GM20000 (cell line): ENCODE measurements around the gene FHAD1.

Experiments
- DNase-seq: peaks from one replicate; pipeline ENCODE4 v3.0.0; 2012; ENCODE audit warnings: low spot score
- TF ChIP-seq, protein P1 (sequence below): IDR thresholded peaks from 2 replicates; pipeline ENCODE4 v1.5.1; 2012; ENCODE audit warnings: mild to moderate bottlenecking, control low read depth; ENCODE audit errors: extremely low read depth, missing control alignments

FHAD1 gene

DNA sequence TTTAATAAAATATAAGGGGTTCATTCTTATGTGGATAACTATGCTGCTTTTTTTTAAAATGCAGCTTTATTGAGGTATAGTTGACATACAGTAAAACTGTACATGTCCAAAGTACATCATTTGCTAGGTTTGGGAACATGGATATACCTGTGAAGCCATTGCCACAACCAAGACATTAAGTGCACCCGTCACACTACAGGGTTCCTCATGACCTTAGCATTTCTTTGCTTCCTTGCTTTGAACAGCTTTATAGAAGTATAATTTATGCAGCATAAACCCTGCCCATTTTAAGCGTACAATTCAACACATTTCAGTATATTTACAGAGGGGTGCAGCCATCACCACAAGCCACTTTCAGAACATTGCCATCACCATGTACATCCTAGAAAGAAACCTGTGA, 26.3 kb downstream of the FHAD1 start:
- TF ChIP-seq, protein P1, sequence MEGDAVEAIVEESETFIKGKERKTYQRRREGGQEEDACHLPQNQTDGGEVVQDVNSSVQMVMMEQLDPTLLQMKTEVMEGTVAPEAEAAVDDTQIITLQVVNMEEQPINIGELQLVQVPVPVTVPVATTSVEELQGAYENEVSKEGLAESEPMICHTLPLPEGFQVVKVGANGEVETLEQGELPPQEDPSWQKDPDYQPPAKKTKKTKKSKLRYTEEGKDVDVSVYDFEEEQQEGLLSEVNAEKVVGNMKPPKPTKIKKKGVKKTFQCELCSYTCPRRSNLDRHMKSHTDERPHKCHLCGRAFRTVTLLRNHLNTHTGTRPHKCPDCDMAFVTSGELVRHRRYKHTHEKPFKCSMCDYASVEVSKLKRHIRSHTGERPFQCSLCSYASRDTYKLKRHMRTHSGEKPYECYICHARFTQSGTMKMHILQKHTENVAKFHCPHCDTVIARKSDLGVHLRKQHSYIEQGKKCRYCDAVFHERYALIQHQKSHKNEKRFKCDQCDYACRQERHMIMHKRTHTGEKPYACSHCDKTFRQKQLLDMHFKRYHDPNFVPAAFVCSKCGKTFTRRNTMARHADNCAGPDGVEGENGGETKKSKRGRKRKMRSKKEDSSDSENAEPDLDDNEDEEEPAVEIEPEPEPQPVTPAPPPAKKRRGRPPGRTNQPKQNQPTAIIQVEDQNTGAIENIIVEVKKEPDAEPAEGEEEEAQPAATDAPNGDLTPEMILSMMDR, result no peak
- DNase-seq, result no peak

DNA sequence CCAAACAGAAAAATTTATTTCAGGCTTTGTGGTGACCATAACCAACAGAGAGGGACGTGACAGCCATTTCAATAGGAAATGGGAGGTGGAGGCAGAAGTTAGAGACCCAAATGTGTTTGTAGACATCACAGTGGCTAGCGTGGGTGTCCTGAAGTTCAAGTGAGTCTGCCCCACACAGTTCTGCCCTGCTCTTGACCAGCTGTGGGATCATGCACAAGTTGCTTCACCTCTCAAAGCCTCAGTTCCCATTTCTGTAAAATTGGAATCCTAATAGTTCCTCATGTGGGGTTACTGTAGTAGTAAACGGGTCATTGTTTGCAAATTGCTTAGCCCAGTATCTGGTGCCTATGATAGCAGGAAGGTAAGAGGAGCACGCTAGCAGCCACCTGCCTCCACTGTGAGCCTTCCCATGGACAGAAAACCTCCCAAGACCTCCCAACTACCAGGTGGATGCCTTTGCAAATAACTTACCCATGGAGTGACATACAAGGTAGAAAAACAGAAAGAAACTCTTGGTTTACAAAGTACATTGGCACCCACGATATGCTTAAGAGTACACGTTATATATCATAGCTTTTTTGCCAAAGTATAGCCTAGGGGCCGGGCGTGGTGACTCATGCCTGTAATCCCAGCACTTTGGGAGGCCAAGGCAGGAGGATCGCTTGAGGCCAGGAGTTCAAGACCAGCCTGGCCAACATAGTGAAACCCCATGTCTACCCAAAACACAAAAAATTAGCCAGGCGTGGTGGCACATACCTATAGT, 29.1 kb downstream of the FHAD1 start:
- no peak for DNase-seq

GRCh38 chr1:15276691-15277446, 29.8 kb downstream of the FHAD1 start:
- no peak for DNase-seq
- TF ChIP-seq, protein P1, result no peak

More for the DNA sequence above, 29.1 kb downstream of the FHAD1 start:
- TF ChIP-seq, protein P1, result no peak

- TF ChIP-seq, protein P1, result no peak
- no peak for DNase-seq
Measured at GRCh38 chr1:15277447-15277838, 30.4 kb downstream of the FHAD1 start.

DNA sequence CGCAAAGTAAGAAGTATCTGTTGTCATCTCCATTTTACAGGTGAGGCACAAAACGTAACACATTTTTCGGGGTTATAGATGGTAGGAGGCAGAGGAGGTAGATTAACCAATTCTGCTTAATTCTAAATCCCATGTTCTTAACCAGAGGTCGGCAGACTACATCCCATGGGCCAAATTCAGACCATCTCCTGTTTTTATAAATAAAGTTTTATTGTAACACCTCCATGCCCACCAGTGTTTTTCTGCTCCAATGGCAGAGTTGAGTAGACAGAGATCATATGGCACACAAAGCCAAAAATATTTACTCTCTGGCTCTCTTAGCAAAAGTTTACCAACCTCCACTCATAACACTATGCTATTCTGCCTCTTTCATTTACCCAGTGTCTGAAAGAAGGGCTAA, 30.9 kb downstream of the FHAD1 start:
- no peak for DNase-seq
- TF ChIP-seq, protein P1, result no peak

- DNase-seq, result no peak
- TF ChIP-seq, protein P1, result no peak
Measured at GRCh38 chr1:15279576-15280230, 32.7 kb downstream of the FHAD1 start.

DNA sequence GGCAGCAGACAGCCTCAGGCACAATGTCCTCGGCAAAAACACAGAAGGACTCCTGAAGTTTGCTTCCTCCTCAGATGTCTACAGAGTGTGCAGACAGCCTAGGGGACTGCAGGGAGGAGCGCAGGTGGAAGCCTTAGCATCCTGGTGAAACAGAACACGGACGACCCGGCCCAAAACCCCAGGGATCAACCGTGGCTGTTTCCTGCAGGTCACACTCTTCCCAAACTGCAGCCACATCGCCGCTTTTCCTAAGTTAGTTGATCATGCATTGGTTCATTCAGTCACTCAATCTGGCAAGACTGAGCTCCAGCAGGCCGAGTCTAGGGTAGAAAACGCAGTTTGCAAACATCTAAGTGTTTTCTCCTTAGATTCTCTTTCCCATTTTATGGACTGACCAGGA, 33.4 kb downstream of the FHAD1 start:
- DNase-seq, result no peak
- TF ChIP-seq, protein P1, result no peak
